NCI-H2107 (cell line): ENCODE results near the gene AAGAB.

Experiments
- DNase-seq: peaks from one replicate; lab custom pipeline; 2025; lab: John Stamatoyannopoulos, UW

The AAGAB gene

DNA sequence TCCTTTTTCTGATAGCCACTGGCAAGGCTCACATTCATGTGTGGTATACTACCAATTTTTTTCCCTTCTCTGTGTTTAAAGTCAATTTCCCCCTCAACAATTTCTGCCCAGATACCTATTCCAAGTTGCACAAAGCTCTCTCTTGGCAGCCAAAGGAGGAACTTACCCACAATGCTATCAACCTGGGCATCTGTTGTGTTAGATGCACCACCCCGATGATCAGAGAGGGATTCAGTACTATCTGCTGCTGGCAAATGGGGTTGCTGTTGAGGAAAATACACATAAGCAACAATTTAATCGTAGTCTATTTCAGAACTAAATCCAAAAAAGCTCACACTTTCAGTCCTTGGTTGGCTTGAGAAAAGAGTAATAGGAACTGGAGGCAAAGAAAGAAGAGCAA is 46.1 kb downstream of the AAGAB start:
- DNase-seq = no peak

GRCh38 chr15:67207555-67208207 is 46.8 kb downstream of the AAGAB start:
- no peak for DNase-seq

- DNase-seq = no peak
Measured at GRCh38 chr15:67202991-67203390, 51.5 kb downstream of the AAGAB start.

DNA sequence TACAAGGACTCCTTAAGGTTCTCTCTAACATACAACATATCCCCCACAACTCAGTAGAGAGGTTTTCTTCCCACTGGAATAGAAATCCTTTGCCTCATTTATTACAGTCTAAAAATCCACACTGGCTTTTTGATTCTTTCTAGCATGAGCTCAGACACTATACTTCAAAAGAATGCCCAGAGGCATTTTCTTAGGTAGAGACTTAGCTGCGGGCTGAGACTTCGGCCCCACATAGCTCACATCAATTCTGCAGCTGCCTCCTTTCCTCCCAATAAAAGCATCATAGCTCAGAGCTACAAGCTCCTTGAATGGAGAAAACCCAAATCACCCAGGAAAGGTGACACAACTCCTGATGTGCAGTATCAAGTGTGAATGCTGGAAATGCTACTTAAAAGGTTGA is 52.4 kb downstream of the AAGAB start:
- DNase-seq = no peak

DNA sequence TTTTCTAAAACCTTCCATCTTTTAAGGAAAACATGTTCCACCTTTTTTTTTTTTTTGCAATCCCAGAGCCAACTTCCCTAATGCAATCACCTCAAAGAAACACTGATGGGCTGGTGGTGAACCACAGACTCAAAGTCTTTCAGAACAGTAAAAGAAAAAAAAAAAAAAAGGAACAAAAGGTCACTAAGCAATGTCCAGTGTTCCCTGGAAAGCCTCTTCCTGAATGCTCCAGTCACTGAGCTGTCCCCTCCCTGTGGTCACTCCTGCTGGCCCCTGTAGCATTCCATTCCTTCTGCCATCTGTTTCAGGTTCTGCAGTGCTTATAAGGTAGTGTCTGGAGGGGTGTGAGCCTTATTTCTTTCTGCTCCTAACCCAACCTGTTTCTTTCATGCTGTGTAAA is 53.3 kb downstream of the AAGAB start:
- DNase-seq = no peak

DNA sequence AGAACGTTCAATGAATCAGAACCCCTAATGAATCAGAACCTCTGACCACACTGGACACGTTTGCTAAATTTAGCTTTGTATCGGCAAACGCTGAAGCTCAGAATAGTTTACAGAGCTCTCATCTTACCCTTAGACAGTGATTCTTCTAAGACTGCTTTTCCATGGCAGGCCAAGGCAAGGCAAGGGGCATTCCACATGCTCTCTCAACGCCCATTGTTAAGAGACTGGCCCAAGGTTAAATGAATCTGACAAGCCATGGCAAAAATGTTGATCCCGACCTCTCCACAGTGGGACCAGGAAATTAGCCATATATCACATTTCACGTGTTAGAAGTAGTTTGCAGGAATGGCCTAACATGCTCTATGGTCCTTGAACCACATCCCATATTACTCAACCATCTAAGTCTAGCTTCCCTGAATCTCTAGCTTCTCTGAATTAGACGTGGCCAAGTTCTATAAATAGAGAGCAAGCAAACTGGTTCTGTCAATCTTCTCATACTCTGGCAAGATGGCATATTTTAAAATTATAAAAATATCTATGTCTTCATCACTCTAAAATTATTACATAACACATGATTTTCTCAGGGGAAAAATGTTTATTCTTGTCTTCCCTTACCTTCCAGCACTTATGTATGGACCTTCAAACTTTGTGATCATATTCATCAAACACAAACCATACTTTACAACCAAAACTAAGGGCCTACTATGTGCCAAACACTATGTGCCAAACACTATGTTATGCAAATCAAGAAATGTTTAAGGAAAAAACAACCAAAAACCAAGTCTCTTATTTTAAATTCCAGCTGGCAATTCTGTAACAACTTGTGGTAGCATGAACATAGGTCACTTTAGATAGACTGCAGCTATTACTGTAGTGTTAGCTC is 54.3 kb downstream of the AAGAB start:
- DNase-seq = no peak

GRCh38 chr15:67199391-67199790 is 55.1 kb downstream of the AAGAB start:
- no peak for DNase-seq

DNA sequence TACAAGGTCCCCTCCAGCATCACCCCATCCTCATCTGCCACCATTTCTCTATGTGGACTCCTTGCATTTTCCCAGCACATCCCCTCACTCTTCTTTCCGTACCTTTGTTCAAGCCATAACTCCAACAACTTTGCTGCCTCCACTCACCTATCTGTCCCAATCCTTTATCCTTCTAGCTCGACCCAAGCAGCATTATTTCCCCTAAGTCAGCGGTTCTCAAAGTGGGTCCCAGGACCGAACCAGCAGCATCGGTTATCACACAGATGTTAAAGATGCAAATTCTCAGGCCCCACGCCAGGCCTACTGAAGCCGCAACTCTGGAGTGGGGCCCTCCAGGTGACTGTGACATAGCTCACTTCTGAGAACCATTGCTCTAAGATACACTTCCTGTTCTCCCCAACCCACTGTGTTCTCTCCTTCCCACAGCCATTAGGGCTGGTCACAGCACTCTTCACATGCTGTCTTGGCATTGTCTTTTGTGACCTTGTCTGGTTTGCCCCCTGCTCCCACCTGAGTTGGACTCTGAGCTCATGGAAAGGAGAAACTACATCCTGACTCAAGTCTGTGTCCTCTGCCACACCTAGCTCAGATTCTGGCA is 56.2 kb downstream of the AAGAB start:
- DNase-seq = no peak

DNA sequence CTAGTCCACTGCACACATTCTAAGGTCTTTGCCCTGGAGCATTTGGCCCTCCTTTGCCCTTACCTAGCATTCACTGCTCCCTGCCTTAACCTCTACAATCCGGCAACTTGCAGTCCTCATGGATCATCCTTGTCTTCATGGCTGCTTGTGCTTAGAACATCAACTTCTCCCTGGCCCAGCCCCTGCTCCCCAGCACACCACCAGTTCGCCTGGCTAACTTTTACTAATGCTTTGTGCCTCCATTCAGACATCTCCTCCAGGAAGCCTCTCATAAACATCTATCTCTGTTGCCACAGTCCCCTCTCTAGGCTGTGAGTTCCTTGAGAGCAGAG is 57.1 kb downstream of the AAGAB start:
- DNase-seq = no peak

DNA sequence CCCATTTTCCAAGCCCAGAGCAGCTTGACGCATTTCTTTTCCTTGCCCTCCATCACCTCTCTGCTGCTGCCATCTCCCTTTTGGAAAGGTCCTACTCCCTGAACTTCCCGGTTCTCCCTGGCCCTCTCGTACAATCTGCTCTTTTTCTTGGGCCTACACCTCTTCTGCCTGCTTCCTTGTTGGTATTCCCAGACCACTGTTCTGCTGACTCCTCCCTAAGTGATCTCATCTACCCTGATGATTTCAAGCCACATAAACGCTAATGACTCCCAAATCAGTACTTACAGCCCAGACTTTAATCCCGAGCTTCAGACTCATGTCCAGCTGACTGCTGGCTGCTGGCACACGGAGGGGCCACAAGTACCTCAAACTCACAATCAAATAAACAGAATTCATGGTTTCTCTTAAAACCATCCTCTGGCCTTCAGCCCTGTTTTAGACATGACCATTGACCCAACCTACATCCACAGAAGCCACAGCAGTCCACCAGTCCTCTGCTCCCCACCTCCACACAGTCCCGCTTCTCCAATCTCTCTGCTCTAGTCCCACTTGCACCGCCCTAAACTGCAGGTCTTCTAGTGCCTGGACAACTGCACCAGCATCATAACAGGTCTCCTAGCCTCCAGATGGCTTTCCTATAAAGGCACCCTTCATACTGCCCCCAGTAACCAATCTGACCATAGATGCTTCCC is 57.6 kb downstream of the AAGAB start:
- no peak for DNase-seq

DNA sequence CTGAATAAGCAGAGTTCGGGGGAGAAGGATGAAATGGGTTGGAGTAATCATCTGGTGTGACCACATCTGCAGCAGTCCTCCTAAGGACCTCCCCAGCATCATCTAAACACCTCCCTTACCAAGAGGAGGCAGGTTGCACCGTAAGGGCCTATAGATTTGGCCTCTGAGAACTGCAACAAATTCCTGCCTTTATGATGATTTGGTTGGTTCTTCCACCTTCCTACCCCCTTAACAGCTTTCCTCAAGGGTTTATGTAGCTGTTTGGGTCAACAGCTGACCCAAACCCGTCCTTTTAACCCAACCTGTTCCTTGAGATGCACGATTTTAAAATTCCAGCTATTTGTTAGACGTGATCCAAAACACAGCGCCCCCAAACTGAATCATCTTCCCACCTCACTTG is 58.2 kb downstream of the AAGAB start:
- DNase-seq = no peak

DNA sequence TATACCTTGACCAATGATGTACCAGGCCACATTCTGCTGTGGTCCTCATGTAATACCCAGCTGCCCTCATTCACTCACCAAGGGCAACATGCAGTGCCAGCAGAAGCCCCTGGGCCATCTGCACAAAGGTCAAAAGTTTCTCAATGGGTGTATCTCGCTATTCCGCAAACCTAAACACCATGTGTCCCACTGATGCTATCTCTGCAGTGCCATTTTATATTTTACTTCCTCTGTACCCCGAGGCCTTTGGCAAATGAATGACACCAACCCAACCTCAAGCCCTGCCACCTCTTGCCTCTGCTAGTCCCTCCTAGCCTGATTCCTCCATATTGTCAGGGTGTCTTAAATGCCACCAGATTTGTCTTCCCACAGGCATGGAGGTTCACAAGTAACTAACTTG is 59.2 kb downstream of the AAGAB start:
- no peak for DNase-seq

- no peak for DNase-seq
Measured at GRCh38 chr15:67194171-67195114, 60.0 kb downstream of the AAGAB start.

GRCh38 chr15:67193223-67193990 is 61.1 kb downstream of the AAGAB start:
- no peak for DNase-seq

DNA sequence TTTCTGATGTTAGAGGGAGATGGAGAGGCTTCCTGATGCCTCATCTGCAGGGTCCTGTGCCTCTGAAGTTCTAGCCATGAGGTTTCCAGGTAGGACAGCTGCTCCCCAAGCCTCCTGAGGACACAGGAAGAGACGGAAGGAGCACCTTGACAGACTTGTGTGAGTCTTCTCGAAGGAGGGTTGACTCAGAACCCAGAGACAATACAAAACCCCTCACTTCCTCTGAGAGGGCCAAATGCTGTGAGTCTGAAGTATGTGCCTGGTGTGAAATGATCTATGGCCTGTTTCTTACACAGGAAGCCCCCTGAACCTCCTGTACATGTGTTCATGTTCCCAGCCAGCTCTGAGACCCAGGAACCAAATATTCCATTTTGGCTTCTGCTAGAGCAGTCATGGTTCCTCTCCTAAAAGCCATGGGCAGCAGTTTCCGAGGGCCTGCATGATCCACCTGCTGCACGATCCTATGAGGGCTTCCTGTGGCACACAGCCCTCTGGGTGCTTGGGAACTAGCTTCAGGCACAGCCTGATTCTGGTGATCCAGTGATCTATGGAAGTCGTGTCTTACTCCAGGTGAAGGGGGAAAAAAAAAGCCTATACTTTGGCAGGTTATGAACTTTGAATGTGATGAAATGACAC is 62.2 kb downstream of the AAGAB start:
- DNase-seq = no peak

DNA sequence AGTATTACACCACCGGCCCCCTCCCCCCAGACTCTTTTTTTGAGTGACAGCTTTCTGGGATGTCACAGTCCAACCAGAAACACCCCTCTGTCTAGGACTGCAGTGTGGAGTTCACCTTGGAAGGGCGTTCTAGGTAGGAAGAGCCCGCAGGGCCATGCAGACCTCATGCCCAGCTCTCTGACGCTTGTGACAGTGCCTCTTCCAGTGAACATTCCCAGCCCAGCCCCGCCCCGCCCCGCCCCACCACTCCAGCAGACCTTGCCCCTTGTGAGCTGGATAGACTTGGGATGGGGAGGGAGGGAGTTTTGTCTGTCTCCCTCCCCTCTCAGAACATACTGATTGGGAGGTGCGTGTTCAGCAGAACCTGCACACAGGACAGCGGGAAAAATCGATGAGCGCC is 63.6 kb downstream of the AAGAB start:
- DNase-seq = no peak

DNA sequence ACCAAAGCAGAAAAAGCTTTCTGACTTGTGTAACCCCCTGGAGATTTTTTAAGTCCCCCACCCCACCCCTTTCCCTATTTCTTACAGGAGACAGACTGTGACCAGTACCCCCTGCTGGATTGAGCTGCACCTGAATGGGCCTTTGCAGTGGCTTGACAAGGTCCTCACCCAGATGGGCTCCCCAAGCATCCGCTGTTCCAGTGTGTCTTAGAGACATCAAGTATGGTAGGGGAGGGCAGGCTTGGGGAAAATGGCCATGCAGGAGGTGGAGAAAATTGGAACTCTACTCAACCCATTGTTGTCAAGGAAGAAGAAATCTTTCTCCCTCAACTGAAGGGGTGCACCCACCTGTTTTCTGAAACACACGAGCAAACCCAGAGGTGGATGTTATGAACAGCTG is 64.1 kb downstream of the AAGAB start:
- DNase-seq = no peak

DNA sequence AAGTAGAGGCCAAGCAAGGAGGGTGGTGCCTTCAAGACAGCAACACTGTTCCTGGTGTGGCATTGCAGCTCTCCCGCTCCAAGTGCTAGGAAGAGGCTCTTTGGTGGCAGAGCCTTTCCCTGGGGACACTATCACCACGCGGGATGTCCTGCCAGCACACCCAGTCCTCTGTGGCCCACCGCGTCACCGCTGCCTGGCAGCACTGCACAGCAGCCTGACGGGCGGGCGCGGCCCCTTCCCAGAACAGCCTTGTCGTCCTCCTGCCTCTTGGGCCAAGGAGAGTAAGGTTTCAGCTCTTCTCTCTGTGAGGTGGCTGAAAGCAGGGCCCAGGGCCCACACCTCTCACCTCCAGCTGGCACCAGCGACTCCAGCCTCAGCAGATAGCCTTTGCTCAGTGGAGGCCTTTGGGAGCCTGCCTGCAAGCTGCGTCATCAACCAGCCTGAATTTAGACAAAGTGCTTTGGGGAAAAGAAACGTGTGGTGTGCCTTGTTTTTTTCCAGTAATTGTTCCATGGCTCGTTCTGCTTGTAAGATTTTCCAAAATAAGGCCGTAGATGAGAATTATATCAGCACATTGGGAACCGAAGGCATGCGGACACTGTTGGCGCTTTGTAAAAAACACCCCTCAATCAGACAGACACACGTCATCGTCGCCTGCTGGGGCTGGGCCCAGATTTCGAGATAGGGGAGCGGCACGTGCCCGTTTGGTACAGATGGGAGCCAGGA is 65.0 kb downstream of the AAGAB start:
- DNase-seq = no peak

DNA sequence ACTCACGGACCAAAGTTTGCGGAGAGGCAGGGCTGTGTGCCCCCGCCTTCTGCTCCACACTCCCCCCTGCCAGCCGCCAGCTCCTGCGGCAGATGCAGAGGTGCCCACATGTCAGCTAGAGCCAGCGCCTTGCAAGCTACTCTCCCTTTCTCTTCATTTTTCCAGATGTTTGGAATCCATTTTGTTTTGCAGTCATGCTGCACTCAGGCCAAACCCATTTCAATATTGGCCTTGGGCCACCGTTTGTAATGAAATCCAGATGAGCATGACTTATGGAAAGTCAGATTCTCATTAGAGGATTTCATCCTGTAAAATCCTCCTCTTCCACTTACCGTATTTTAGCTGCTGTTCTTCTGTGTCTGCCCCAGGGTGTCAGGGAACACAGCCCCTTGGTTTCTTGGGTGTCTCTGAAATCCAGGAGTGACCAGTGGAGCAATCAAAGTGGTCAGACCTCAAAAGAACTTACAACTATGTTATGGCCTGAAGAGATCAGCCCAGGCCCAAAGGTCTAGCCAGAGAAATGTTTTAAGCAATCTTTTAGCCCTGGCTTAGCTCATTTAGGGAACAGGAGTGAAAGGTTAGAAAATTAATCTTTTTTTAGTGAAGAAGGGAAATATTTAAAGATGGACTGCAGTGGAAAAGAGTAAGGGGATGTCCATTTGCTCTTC is 65.8 kb downstream of the AAGAB start:
- DNase-seq = no peak
